Loucy (cell line): ENCODE measurements around the gene TIGD4.

Experiments used
- H2AFZ ChIP-seq: fragments of 200-600 bp; sonication (generic); 2 replicates; pipeline ENCODE4 v1.6.0; 2016; ENCODE audit warnings: antibody characterized with exemption, mild to moderate bottlenecking, low read length, moderate library complexity
- H3F3A ChIP-seq: fragments of 200-600 bp; 2 replicates; pipeline ENCODE4 v1.6.0; 2016; ENCODE audit warnings: antibody characterized with exemption, low read depth, mild to moderate bottlenecking
- H3K27me3 ChIP-seq: fragments of 200-600 bp; sonication (generic); 2 replicates; pipeline ENCODE4 v1.6.1; 2014; ENCODE audit warnings: low read length, mild to moderate bottlenecking; ENCODE audit not compliant: insufficient read depth, poor library complexity, severe bottlenecking
- H3K36me3 ChIP-seq: fragments of 200-600 bp; sonication (generic); 2 replicates; pipeline ENCODE4 v1.6.1; 2016; ENCODE audit warnings: low read length; ENCODE audit not compliant: insufficient read depth
- H3K4me1 ChIP-seq: fragments of 200-600 bp; sonication (generic); 2 replicates; pipeline ENCODE4 v1.5.1; 2014; ENCODE audit warnings: low read length, mild to moderate bottlenecking; ENCODE audit not compliant: insufficient read depth, poor library complexity, severe bottlenecking
- H3K4me2 ChIP-seq: fragments of 200-600 bp; sonication (generic); 2 replicates; pipeline ENCODE4 v1.6.0; 2014; ENCODE audit warnings: antibody characterized with exemption, low read length, low read depth, mild to moderate bottlenecking; ENCODE audit not compliant: poor library complexity, severe bottlenecking
- H3K4me3 ChIP-seq: fragments of 200-600 bp; sonication (generic); 2 replicates; pipeline ENCODE4 v1.5.1; 2014; ENCODE audit warnings: low read length, mild to moderate bottlenecking, mixed read lengths; ENCODE audit not compliant: poor library complexity, severe bottlenecking
- H3K79me2 ChIP-seq: fragments of 200-600 bp; sonication (generic); 2 replicates; pipeline ENCODE4 v1.6.1; 2014; ENCODE audit warnings: low read length; ENCODE audit not compliant: insufficient read depth
- H3K9ac ChIP-seq: fragments of 200-600 bp; sonication (generic); 2 replicates; pipeline ENCODE4 v1.6.0; 2014; ENCODE audit warnings: mild to moderate bottlenecking, low read depth, low read length, moderate library complexity; ENCODE audit not compliant: poor library complexity, severe bottlenecking
- H3K9me2 ChIP-seq: fragments of 200-600 bp; sonication (generic); replicated peaks from 2 replicates; pipeline ENCODE4 v1.6.1; 2016; ENCODE audit warnings: low read depth, low read length, mixed read lengths
- H3K9me3 ChIP-seq: fragments of 200-600 bp; sonication (generic); 2 replicates; pipeline ENCODE4 v1.6.1; 2014; ENCODE audit warnings: mild to moderate bottlenecking, antibody characterized with exemption, low read length, low read depth; ENCODE audit not compliant: insufficient read depth
- H4K20me1 ChIP-seq: fragments of 200-600 bp; sonication (generic); 2 replicates; pipeline ENCODE4 v1.6.0; 2014; ENCODE audit warnings: antibody characterized with exemption, low read length, mild to moderate bottlenecking; ENCODE audit not compliant: insufficient read depth, poor library complexity, severe bottlenecking
- EZH2phosphoT487 ChIP-seq: fragments of 200-600 bp; IDR thresholded peaks from 2 replicates; pipeline ENCODE4 v1.6.1; 2018; ENCODE audit warnings: antibody characterized with exemption, mild to moderate bottlenecking, moderate library complexity, borderline replicate concordance
- TF ChIP-seq, protein P1 (sequence below): fragments of 200-600 bp; sonication (generic); conservative IDR thresholded peaks from 2 replicates; pipeline ENCODE4 v1.5.1; 2014; ENCODE audit warnings: mild to moderate bottlenecking, antibody characterized with exemption, low read length

Gene TIGD4

DNA sequence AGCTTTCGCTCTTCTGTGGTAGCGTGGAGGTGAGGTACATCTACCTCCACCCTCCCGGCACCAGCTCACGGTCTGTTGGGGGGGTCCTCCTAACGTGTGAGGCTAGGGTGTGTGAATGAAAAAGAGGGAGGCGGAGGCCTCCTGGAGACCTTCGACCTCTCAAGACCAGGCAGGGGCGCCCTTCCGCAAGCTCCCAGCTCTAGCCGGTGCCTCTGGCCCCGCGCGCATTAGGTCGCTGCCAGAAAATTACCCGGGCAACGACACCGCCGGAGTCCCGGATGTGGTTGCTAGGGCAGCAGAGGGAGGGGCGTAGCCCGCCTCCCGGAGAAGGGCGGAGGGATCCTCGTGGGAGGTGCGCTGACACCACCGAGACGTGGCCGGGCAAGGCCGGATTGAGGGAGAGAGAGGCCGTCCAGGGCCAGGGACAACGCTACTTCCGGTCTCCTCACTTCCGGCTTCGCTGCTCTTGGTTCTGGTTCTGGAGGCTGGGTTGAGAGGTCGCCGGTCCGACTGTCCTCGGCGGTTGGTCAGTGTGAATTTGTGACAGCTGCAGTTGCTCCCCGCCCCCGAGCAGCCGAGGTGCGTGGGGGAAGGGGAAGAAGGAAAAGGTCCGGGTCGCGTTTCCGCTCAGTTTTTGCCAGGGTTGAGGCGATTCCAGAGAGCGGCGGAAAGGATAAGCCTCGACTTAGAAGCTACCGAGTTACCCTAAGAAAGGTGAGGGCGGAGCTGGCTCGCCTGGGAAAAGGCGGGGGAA, at the start of gene TIGD4, which contains the start of gene ARFIP1:
TIGD4 (minus strand) TSS at position 218 of the 754 bp plus-strand sequence. CDS start 8,726 bp downstream, outside the sequence.
ARFIP1 (plus strand) TSS at position 442 of the 754 bp plus-strand sequence. CDS start 49,680 bp downstream, outside the sequence.
- peaks cover 38% of the 10 kb centered on the region for H4K20me1 ChIP-seq
- no peaks in the 10 kb centered on the region for H3K36me3 ChIP-seq
- H3F3A ChIP-seq = no peaks in the 10 kb centered on the region
- peak within 1 kb of the TSS; percentile 96 for H2AFZ ChIP-seq
- peaks cover 58% of the 10 kb centered on the region for H3K79me2 ChIP-seq
- H3K9ac ChIP-seq = peak within 1 kb of the TSS; percentile 85
- no peaks in the 10 kb centered on the region for H3K27me3 ChIP-seq
- H3K9me3 ChIP-seq = no peaks in the 10 kb centered on the region
- peak within 1 kb of the TSS; percentile 91 for H3K4me2 ChIP-seq
- TF ChIP-seq, protein P1, sequence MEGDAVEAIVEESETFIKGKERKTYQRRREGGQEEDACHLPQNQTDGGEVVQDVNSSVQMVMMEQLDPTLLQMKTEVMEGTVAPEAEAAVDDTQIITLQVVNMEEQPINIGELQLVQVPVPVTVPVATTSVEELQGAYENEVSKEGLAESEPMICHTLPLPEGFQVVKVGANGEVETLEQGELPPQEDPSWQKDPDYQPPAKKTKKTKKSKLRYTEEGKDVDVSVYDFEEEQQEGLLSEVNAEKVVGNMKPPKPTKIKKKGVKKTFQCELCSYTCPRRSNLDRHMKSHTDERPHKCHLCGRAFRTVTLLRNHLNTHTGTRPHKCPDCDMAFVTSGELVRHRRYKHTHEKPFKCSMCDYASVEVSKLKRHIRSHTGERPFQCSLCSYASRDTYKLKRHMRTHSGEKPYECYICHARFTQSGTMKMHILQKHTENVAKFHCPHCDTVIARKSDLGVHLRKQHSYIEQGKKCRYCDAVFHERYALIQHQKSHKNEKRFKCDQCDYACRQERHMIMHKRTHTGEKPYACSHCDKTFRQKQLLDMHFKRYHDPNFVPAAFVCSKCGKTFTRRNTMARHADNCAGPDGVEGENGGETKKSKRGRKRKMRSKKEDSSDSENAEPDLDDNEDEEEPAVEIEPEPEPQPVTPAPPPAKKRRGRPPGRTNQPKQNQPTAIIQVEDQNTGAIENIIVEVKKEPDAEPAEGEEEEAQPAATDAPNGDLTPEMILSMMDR = peak; percentile 53
- no peak for TF ChIP-seq EZH2phosphoT487
- peaks cover 61% of the 10 kb centered on the region for H3K4me1 ChIP-seq
- H3K9me2 ChIP-seq = no peaks in the 10 kb centered on the region
- H3K4me3 ChIP-seq = peak within 1 kb of the TSS; percentile 94

GRCh38 chr4:152828122-152828521, 48.6 kb upstream of the TIGD4 start:
- 0 out of 2 replicates have a peak, but pooled peaks cover 5% of the 10 kb centered on the region for H3K9me3 ChIP-seq
- no peaks in the 10 kb centered on the region for H4K20me1 ChIP-seq
- no peak overlapping the region for H2AFZ ChIP-seq
- H3K4me2 ChIP-seq = no peak overlapping the region
- TF ChIP-seq EZH2phosphoT487 = no peak
- TF ChIP-seq, protein P1 = no peak
- no peaks in the 10 kb centered on the region for H3K9me2 ChIP-seq
- no peaks in the 10 kb centered on the region for H3F3A ChIP-seq
- H3K27me3 ChIP-seq = no peaks in the 10 kb centered on the region
- peaks cover 8% of the 10 kb centered on the region; the same call in 1 of the 2 replicates for H3K36me3 ChIP-seq
- H3K4me3 ChIP-seq = no peak overlapping the region
- no peak overlapping the region for H3K9ac ChIP-seq
- no peaks in the 10 kb centered on the region for H3K79me2 ChIP-seq
- H3K4me1 ChIP-seq = no peaks in the 10 kb centered on the region

GRCh38 chr4:152825336-152825735, 45.8 kb upstream of the TIGD4 start:
- no peaks in the 10 kb centered on the region for H3K79me2 ChIP-seq
- 0 out of 2 replicates have a peak, but pooled peaks cover 7% of the 10 kb centered on the region for H3K9me3 ChIP-seq
- no peak overlapping the region for H3K4me2 ChIP-seq
- H3K9ac ChIP-seq = no peak overlapping the region
- no peak overlapping the region for H3K4me3 ChIP-seq
- H3K36me3 ChIP-seq = peaks cover under 1% of the 10 kb centered on the region; the same call in 1 of the 2 replicates
- H2AFZ ChIP-seq = no peak overlapping the region
- no peaks in the 10 kb centered on the region for H3K27me3 ChIP-seq
- H3K9me2 ChIP-seq = no peaks in the 10 kb centered on the region
- no peaks in the 10 kb centered on the region for H3F3A ChIP-seq
- TF ChIP-seq EZH2phosphoT487 = no peak
- no peaks in the 10 kb centered on the region for H4K20me1 ChIP-seq
- H3K4me1 ChIP-seq = no peaks in the 10 kb centered on the region
